OCI-LY3 (cell line): ENCODE results near the gene LLGL1.

Experiments used
- H2AFZ ChIP-seq: fragments of 200-600, 300-600 bp; shearing (Covaris generic); 2 replicates; pipeline ENCODE4 v1.6.0; 2014; ENCODE audit warnings: antibody characterized with exemption, low read depth, low read length
- H3K27ac ChIP-seq: fragments of 200-600, 300-600 bp; sonication (generic); 2 replicates; pipeline ENCODE4 v1.5.1; 2014; ENCODE audit warnings: mild to moderate bottlenecking, low read length, moderate library complexity, mixed read lengths
- H3K27me3 ChIP-seq: fragments of 200-600, 300-600 bp; sonication (generic); 2 replicates; pipeline ENCODE4 v1.6.1; 2014; ENCODE audit warnings: low read depth, low read length, mixed read lengths
- H3K36me3 ChIP-seq: fragments of 200-600, 300-600 bp; sonication (generic); replicated peaks from 2 replicates; pipeline ENCODE3; 2014; ENCODE audit warnings: low read depth, low read length, mixed read lengths
- H3K4me1 ChIP-seq: fragments of 300-600, 200-600 bp; sonication (generic); 2 replicates; pipeline ENCODE4 v1.6.1; 2014; ENCODE audit warnings: low read length, mixed read lengths
- H3K4me2 ChIP-seq: fragments of 200-600, 300-600 bp; sonication (generic); 2 replicates; pipeline ENCODE4 v1.6.1; 2014; ENCODE audit warnings: low read length, mixed read lengths
- H3K4me3 ChIP-seq: fragments of 300-600, 200-600 bp; sonication (generic); 2 replicates; pipeline ENCODE4 v1.5.1; 2014; ENCODE audit warnings: antibody characterized with exemption, mild to moderate bottlenecking, low read length, moderate library complexity
- H3K79me2 ChIP-seq: fragments of 300-600, 200-600 bp; shearing (Covaris generic); 2 replicates; pipeline ENCODE4 v1.6.1; 2014; ENCODE audit warnings: mild to moderate bottlenecking, low read length, mixed read lengths
- H3K9ac ChIP-seq: fragments of 300-600, 200-600 bp; shearing (Covaris generic); 2 replicates; pipeline ENCODE4 v1.6.0; 2014; ENCODE audit warnings: mild to moderate bottlenecking, low read length, moderate library complexity
- H3K9me3 ChIP-seq: fragments of 200-600, 300-600 bp; shearing (Covaris generic); 2 replicates; pipeline ENCODE4 v1.6.1; 2014; ENCODE audit warnings: low read length, mixed read lengths; ENCODE audit not compliant: insufficient read depth
- H4K20me1 ChIP-seq: fragments of 200-600, 300-600 bp; sonication (generic); 2 replicates; pipeline ENCODE4 v1.6.1; 2016; ENCODE audit warnings: low read length, mixed read lengths; ENCODE audit not compliant: insufficient read depth
- CTCF ChIP-seq: fragments of 200-600, 300-600 bp; sonication (generic); IDR thresholded peaks from 2 replicates; pipeline ENCODE4 v1.5.1; 2014; ENCODE audit warnings: antibody characterized with exemption, low read length, low read depth
- EZH2phosphoT487 ChIP-seq: fragments of 200-600 bp; shearing (Covaris generic); IDR thresholded peaks from 2 replicates; pipeline ENCODE4 v1.6.1; 2018; ENCODE audit warnings: antibody characterized with exemption, mixed run types, low read depth

The LLGL1 gene

GRCh38 chr17:18277076-18277475 is 51.6 kb downstream of the LLGL1 start:
- Histone ChIP-seq H3K9ac (no peak overlapping the region), H3K4me1 (no peaks in the 10 kb centered on the region), H3K4me3 (no peak overlapping the region), H2AFZ (no peak overlapping the region), H3K27ac (no peak overlapping the region), H3K36me3 (no peaks in the 10 kb centered on the region), H3K4me2 (no peak overlapping the region), H3K79me2 (no peaks in the 10 kb centered on the region), H3K27me3 (no peaks in the 10 kb centered on the region), H4K20me1 (no peaks in the 10 kb centered on the region), H3K9me3 (no peaks in the 10 kb centered on the region)
- TF ChIP-seq EZH2phosphoT487 (no peak), CTCF (no peak)

GRCh38 chr17:18278867-18279266 is 53.4 kb downstream of the LLGL1 start:
- no peak overlapping the region for H3K4me2 ChIP-seq
- H3K4me3 ChIP-seq: no peak overlapping the region
- no peaks in the 10 kb centered on the region for H4K20me1 ChIP-seq
- H2AFZ ChIP-seq: no peak overlapping the region
- H3K36me3 ChIP-seq: no peaks in the 10 kb centered on the region
- TF ChIP-seq EZH2phosphoT487 (no peak), CTCF (no peak)
- no peaks in the 10 kb centered on the region for H3K27me3 ChIP-seq
- H3K9ac ChIP-seq: no peak overlapping the region
- no peaks in the 10 kb centered on the region for H3K4me1 ChIP-seq
- H3K79me2 ChIP-seq: no peaks in the 10 kb centered on the region
- no peak overlapping the region for H3K27ac ChIP-seq
- no peaks in the 10 kb centered on the region for H3K9me3 ChIP-seq

DNA sequence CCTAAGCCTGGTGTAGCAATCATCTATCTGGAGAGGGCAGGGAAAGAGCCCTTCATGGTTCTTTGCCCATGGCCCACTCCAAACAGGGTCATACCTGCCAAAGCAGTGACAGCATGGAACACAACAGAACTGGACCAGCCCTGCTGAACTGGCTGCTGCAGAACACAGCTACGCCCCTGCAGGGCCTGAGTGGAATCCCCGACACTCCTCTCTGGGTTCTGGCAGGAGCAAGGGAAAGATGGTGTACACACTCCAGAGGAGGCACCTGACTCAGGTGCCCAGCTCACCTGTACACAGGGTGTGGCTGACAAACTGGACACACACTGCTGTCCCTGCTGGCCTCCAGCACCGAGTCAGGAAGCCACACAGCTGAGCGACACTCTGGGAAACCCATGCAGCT is 54.8 kb downstream of the LLGL1 start:
- H3K36me3 ChIP-seq: no peaks in the 10 kb centered on the region
- H3K4me2 ChIP-seq: no peak overlapping the region
- H3K4me3 ChIP-seq: no peak overlapping the region
- no peaks in the 10 kb centered on the region for H3K27me3 ChIP-seq
- H3K9ac ChIP-seq: no peak overlapping the region
- H3K4me1 ChIP-seq: no peaks in the 10 kb centered on the region
- H3K79me2 ChIP-seq: no peaks in the 10 kb centered on the region
- no peak overlapping the region for H2AFZ ChIP-seq
- H4K20me1 ChIP-seq: no peaks in the 10 kb centered on the region
- H3K27ac ChIP-seq: no peak overlapping the region
- H3K9me3 ChIP-seq: no peaks in the 10 kb centered on the region
- TF ChIP-seq CTCF (no peak), EZH2phosphoT487 (no peak)

DNA sequence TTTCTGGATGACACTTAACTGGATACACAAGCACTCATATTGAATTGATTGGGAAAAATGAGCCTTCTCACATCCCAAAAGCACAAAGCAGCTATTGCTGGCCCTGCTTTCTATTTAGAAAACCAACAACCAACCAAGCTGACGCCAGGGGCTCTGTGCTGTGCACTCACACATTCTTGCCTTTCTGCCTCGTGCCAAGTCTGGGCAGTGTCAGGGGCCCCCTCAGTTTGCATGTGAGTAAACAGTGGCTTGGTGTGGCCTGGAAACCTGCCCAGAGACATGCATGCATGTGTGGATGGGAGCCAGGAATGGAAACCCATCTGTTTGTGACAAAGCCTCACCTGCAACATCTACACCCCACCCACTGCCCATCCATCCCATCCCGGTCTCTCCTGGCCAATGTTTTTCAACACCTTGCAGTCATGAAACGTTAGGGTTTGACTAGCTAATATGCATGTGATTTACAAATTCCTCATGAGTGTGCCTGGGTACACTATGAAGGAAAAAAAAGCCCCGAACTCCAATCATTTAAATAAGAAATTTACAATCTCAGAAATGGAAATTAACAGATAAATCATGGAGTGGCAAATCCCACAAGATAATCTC is 55.4 kb downstream of the LLGL1 start:
- Histone ChIP-seq H2AFZ (no peak overlapping the region), H3K9me3 (no peaks in the 10 kb centered on the region), H3K36me3 (no peaks in the 10 kb centered on the region), H3K27ac (no peak overlapping the region), H3K4me3 (no peak overlapping the region), H3K79me2 (no peaks in the 10 kb centered on the region), H3K9ac (no peak overlapping the region), H4K20me1 (no peaks in the 10 kb centered on the region), H3K27me3 (no peaks in the 10 kb centered on the region), H3K4me1 (no peaks in the 10 kb centered on the region), H3K4me2 (no peak overlapping the region)
- TF ChIP-seq EZH2phosphoT487 (no peak), CTCF (no peak)
